HEK293 (cell line): ENCODE results near the gene SPOCK1.

Experiments
- CTCF ChIA-PET: fragments of 350-600 bp; formaldehyde crosslinking; extraction: SDS; loops from one replicate; lab custom pipeline; 2021; ENCODE audit warnings: antibody characterized with exemption; lab: Yijun Ruan, JAX
- POLR2A ChIA-PET: fragments of 300-600 bp; formaldehyde crosslinking; extraction: SDS; loops from one replicate; lab custom pipeline; 2020; ENCODE audit warnings: antibody characterized with exemption, inconsistent platforms; lab: Yijun Ruan, JAX
- H3K27ac ChIP-seq: fragments of 200-500 bp; sonication (Bioruptor generic); 2 replicates; pipeline ENCODE4 v1.5.1; 2014; ENCODE audit warnings: low read depth, low read length, control low read depth, inconsistent platforms; ENCODE audit errors: extremely low read depth
- H3K36me3 ChIP-seq, 2 experiments: fragments of 200-500 bp in 1 of 2; sonication (Bioruptor generic) in 1 of 2; 1 replicate in 1 of 2; 2 replicates in 1 of 2; pipeline ENCODE4 v1.5.1; 2014 to 2017; ENCODE audit warnings: inconsistent platforms in 2 of 2, low read length in 2 of 2; ENCODE audit not compliant: control insufficient read depth in 2 of 2, insufficient read depth in 1 of 2
- H3K4me1 ChIP-seq: fragments of 200-500 bp; sonication (Bioruptor generic); 2 replicates; pipeline ENCODE4 v1.5.1; 2014; ENCODE audit warnings: mild to moderate bottlenecking, low read length, inconsistent platforms; ENCODE audit not compliant: control insufficient read depth, insufficient read depth
- H3K4me3 ChIP-seq: 2 replicates; pipeline ENCODE4 v1.5.1; 2011; ENCODE audit warnings: low read depth, mild to moderate bottlenecking, control low read depth, low read length, moderate library complexity
- H3K9me3 ChIP-seq: fragments of 200-500 bp; sonication (Bioruptor generic); 2 replicates; pipeline ENCODE4 v1.5.1; 2014; ENCODE audit warnings: low read depth, low read length, inconsistent platforms; ENCODE audit not compliant: control insufficient read depth, insufficient read depth
- GFI1B ChIP-seq: fragments of 450-650 bp; formaldehyde crosslinking; IDR thresholded peaks from 2 replicates; pipeline ENCODE4 v1.5.1; 2016; ENCODE audit warnings: missing biosample characterization, missing genetic modification characterization
- GLIS2 ChIP-seq: fragments of 450-650 bp; formaldehyde crosslinking; IDR thresholded peaks from 2 replicates; pipeline ENCODE4 v1.5.1; 2016; ENCODE audit warnings: missing biosample characterization, missing genetic modification characterization
- HOXC10 ChIP-seq: sonication (generic); formaldehyde crosslinking; IDR thresholded peaks from 2 replicates; pipeline ENCODE4 v1.8.1; 2023; ENCODE audit warnings: mild to moderate bottlenecking, missing genetic modification reagents
- KLF16 ChIP-seq: fragments of 450-650 bp; formaldehyde crosslinking; IDR thresholded peaks from 2 replicates; pipeline ENCODE4 v1.5.1; 2017; ENCODE audit warnings: missing biosample characterization, missing genetic modification characterization
- KLF8 ChIP-seq: fragments of 450-650 bp; formaldehyde crosslinking; IDR thresholded peaks from 2 replicates; pipeline ENCODE4 v1.5.1; 2016; ENCODE audit warnings: missing biosample characterization, missing genetic modification characterization
- MEIS1 ChIP-seq: sonication (generic); formaldehyde crosslinking; IDR thresholded peaks from 2 replicates; pipeline ENCODE4 v1.8.1; 2022; ENCODE audit warnings: missing genetic modification reagents, mild to moderate bottlenecking, borderline replicate concordance
- OVOL3 ChIP-seq: fragments of 450-650 bp; formaldehyde crosslinking; IDR thresholded peaks from 2 replicates; pipeline ENCODE4 v1.5.1; 2016; ENCODE audit warnings: missing biosample characterization, missing genetic modification characterization
- PRDM1 ChIP-seq: fragments of 450-650 bp; formaldehyde crosslinking; IDR thresholded peaks from 2 replicates; pipeline ENCODE4; 2016; ENCODE audit warnings: missing biosample characterization, missing genetic modification characterization
- SP7 ChIP-seq: fragments of 450-650 bp; formaldehyde crosslinking; IDR thresholded peaks from 2 replicates; pipeline ENCODE4 v1.5.1; 2016; ENCODE audit warnings: missing biosample characterization, missing genetic modification characterization
- WT1 ChIP-seq: fragments of 450-650 bp; formaldehyde crosslinking; IDR thresholded peaks from 2 replicates; pipeline ENCODE4 v1.5.1; 2016; ENCODE audit warnings: missing biosample characterization, missing genetic modification characterization
- ZBTB17 ChIP-seq: fragments of 450-650 bp; formaldehyde crosslinking; IDR thresholded peaks from 2 replicates; pipeline ENCODE4 v1.5.1; 2016; ENCODE audit warnings: missing biosample characterization, missing genetic modification characterization
- ZFP3 ChIP-seq: fragments of 450-650 bp; formaldehyde crosslinking; IDR thresholded peaks from 2 replicates; pipeline ENCODE4 v1.5.1; 2016; ENCODE audit warnings: low read depth, missing biosample characterization, missing genetic modification characterization
- ZFP69B ChIP-seq: fragments of 450-650 bp; formaldehyde crosslinking; IDR thresholded peaks from 2 replicates; pipeline ENCODE4 v1.5.1; 2016; ENCODE audit warnings: missing biosample characterization, missing genetic modification characterization
- ZNF10 ChIP-seq: fragments of 450-650 bp; formaldehyde crosslinking; IDR thresholded peaks from 2 replicates; pipeline ENCODE4 v1.5.1; 2017; ENCODE audit warnings: missing biosample characterization, missing genetic modification characterization
- ZNF121 ChIP-seq: fragments of 450-650 bp; formaldehyde crosslinking; IDR thresholded peaks from 2 replicates; pipeline ENCODE4 v1.5.1; 2016; ENCODE audit warnings: missing biosample characterization, missing genetic modification characterization
- ZNF140 ChIP-seq: fragments of 450-650 bp; formaldehyde crosslinking; IDR thresholded peaks from 2 replicates; pipeline ENCODE4 v1.5.1; 2016; ENCODE audit warnings: missing biosample characterization, missing genetic modification characterization
- ZNF157 ChIP-seq: fragments of 450-650 bp; formaldehyde crosslinking; IDR thresholded peaks from 2 replicates; pipeline ENCODE4 v1.5.1; 2016; ENCODE audit warnings: missing biosample characterization, missing genetic modification characterization
- ZNF174 ChIP-seq: fragments of 450-650 bp; formaldehyde crosslinking; IDR thresholded peaks from 2 replicates; pipeline ENCODE4 v1.5.0; 2017; ENCODE audit warnings: missing biosample characterization, mild to moderate bottlenecking, missing genetic modification characterization
- ZNF302 ChIP-seq: fragments of 450-650 bp; formaldehyde crosslinking; IDR thresholded peaks from 2 replicates; pipeline ENCODE4 v1.5.1; 2016; ENCODE audit warnings: missing biosample characterization, missing genetic modification characterization, low read depth
- ZNF366 ChIP-seq: fragments of 450-650 bp; formaldehyde crosslinking; conservative IDR thresholded peaks from 2 replicates; pipeline ENCODE4 v1.5.1; 2016; ENCODE audit warnings: missing biosample characterization, missing genetic modification characterization
- ZNF391 ChIP-seq: fragments of 450-650 bp; formaldehyde crosslinking; IDR thresholded peaks from 2 replicates; pipeline ENCODE4 v1.5.1; 2016; ENCODE audit warnings: low read depth, missing biosample characterization, missing genetic modification characterization, borderline replicate concordance
- ZNF510 ChIP-seq: fragments of 450-650 bp; formaldehyde crosslinking; IDR thresholded peaks from 2 replicates; pipeline ENCODE4 v1.5.1; 2018; ENCODE audit warnings: mild to moderate bottlenecking, missing genetic modification characterization, missing biosample characterization; ENCODE audit not compliant: insufficient replicate concordance
- ZNF548 ChIP-seq: fragments of 450-650 bp; formaldehyde crosslinking; IDR thresholded peaks from 2 replicates; pipeline ENCODE4 v1.5.1; 2016; ENCODE audit warnings: missing biosample characterization, missing genetic modification characterization
- ZNF549 ChIP-seq: fragments of 450-650 bp; IDR thresholded peaks from 2 replicates; pipeline ENCODE4 v1.5.1; 2018; ENCODE audit warnings: missing biosample characterization, missing genetic modification characterization, mild to moderate bottlenecking, inconsistent platforms, moderate library complexity
- ZNF555 ChIP-seq: fragments of 450-650 bp; formaldehyde crosslinking; conservative IDR thresholded peaks from 2 replicates; pipeline ENCODE4 v1.5.1; 2017; ENCODE audit warnings: missing biosample characterization, mild to moderate bottlenecking, missing genetic modification characterization, inconsistent platforms
- ZNF560 ChIP-seq: fragments of 450-650 bp; formaldehyde crosslinking; IDR thresholded peaks from 2 replicates; pipeline ENCODE4 v1.5.1; 2017; ENCODE audit warnings: missing biosample characterization, missing genetic modification characterization, borderline replicate concordance
- ZNF571 ChIP-seq: fragments of 450-650 bp; formaldehyde crosslinking; IDR thresholded peaks from 2 replicates; pipeline ENCODE4 v1.5.0; 2017; ENCODE audit warnings: missing biosample characterization, missing genetic modification characterization
- ZNF654 ChIP-seq: fragments of 450-650 bp; formaldehyde crosslinking; IDR thresholded peaks from 2 replicates; pipeline ENCODE4 v1.5.1; 2016; ENCODE audit warnings: low read depth, missing biosample characterization, missing genetic modification characterization
- ZNF677 ChIP-seq: fragments of 450-650 bp; IDR thresholded peaks from 2 replicates; pipeline ENCODE4 v1.5.0; 2018; ENCODE audit warnings: missing biosample characterization, mild to moderate bottlenecking, missing genetic modification characterization, moderate library complexity
- ZNF777 ChIP-seq: fragments of 450-650 bp; formaldehyde crosslinking; IDR thresholded peaks from 2 replicates; pipeline ENCODE4 v1.5.1; 2017; ENCODE audit warnings: missing biosample characterization, missing genetic modification characterization, borderline replicate concordance
- ZNF792 ChIP-seq: fragments of 450-650 bp; formaldehyde crosslinking; IDR thresholded peaks from 2 replicates; pipeline ENCODE4 v1.5.1; 2016; ENCODE audit warnings: missing biosample characterization, missing genetic modification characterization
- ZNF830 ChIP-seq: fragments of 450-650 bp; IDR thresholded peaks from 2 replicates; pipeline ENCODE4 v1.5.0; 2018; ENCODE audit warnings: missing biosample characterization, missing genetic modification characterization, low read depth, mild to moderate bottlenecking, moderate library complexity
- ZSCAN23 ChIP-seq: fragments of 450-650 bp; formaldehyde crosslinking; IDR thresholded peaks from 2 replicates; pipeline ENCODE4 v1.5.1; 2016; ENCODE audit warnings: missing biosample characterization, missing genetic modification characterization
- ZSCAN30 ChIP-seq: fragments of 450-650 bp; IDR thresholded peaks from 2 replicates; pipeline ENCODE4 v1.5.1; 2018; ENCODE audit warnings: missing biosample characterization, mild to moderate bottlenecking, missing genetic modification characterization, moderate library complexity
- TF ChIP-seq, protein P1 (sequence below): IDR thresholded peaks from 2 replicates; pipeline ENCODE4 v1.6.1; 2011; ENCODE audit warnings: mild to moderate bottlenecking, low read depth, low read length, borderline replicate concordance
- TF ChIP-seq, protein P2 (sequence below): fragments of 450-650 bp; formaldehyde crosslinking; IDR thresholded peaks from 2 replicates; pipeline ENCODE4 v1.5.1; 2016; ENCODE audit warnings: missing biosample characterization, missing genetic modification characterization

The SPOCK1 gene

DNA sequence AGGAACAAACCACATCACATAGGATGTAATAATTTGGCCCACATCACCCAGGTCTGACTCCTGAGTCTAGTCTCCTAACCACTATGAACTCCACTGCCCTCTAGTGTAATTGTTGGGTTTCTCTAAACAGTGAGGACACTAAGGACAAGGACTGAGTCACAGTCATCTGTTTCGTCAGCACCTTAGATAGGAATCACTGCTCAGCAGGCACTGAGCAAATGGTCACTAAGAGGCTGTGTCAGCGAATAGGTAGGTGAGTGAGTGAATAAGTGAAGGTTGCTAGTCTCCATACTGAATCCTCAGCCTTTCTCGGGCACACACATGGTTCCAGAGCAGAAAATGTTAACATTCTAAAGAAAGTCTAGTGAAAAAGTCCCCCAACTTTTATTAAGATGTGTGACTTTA, 278.6 kb downstream of the SPOCK1 start (continued):
- TF ChIP-seq ZSCAN23 (tag by site-specific recombination) (no peak), SP7 (no peak), GFI1B (tag by site-specific recombination) (no peak), ZFP3 (tag by site-specific recombination) (no peak), PRDM1 (tag by site-specific recombination) (peak; percentile 55; the same call in 1 of the 2 replicates), HOXC10 (no peak), ZNF391 (tag by site-specific recombination) (no peak), ZNF510 (no peak), ZNF777 (tag by site-specific recombination) (no peak), MEIS1 (CRISPR knock-in tag) (no peak), ZNF121 (tag by site-specific recombination) (no peak), ZNF792 (tag by site-specific recombination) (no peak), ZNF174 (no peak), ZNF654 (tag by site-specific recombination) (peak; percentile 77), ZNF140 (no peak), ZBTB17 (no peak), ZNF571 (tag by site-specific recombination) (no peak), ZNF366 (tag by site-specific recombination) (no peak), ZNF560 (tag by site-specific recombination) (no peak), ZNF157 (no peak), ZNF10 (peak; percentile 50; the same call in 1 of the 2 replicates), OVOL3 (tag by site-specific recombination) (no peak)
- TF ChIP-seq, protein P1, sequence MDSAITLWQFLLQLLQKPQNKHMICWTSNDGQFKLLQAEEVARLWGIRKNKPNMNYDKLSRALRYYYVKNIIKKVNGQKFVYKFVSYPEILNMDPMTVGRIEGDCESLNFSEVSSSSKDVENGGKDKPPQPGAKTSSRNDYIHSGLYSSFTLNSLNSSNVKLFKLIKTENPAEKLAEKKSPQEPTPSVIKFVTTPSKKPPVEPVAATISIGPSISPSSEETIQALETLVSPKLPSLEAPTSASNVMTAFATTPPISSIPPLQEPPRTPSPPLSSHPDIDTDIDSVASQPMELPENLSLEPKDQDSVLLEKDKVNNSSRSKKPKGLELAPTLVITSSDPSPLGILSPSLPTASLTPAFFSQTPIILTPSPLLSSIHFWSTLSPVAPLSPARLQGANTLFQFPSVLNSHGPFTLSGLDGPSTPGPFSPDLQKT = no peak

DNA sequence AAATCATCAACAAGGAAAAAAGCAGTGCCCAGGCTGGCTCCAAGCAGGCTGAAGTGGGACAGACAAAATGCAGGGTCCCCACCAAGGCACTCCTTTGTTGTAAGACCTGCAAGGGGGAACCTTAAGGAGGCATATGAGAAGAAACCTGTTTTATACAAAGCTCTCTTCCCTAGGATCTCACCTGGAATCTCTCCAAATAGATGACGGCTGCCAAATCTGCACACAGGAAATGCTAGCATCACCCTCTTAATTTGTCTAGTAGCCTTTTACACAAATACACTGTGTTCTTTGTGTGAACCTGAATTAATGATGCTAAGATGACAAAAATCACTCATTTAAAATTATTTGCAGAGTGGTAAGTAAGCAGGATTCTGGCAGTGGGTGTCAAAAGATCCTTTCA, 280.2 kb downstream of the SPOCK1 start:
- POLR2A ChIA-PET = no interaction called here
- Histone ChIP-seq H3K4me1 (no peaks in the 10 kb centered on the region), H3K9me3 (no peaks in the 10 kb centered on the region), H3K27ac (no peak overlapping the region), H3K4me3 (no peak overlapping the region), H3K36me3 (no peaks in the 10 kb centered on the region)
- TF ChIP-seq ZNF302 (tag by site-specific recombination) (no peak), ZFP69B (no peak), ZNF555 (tag by site-specific recombination) (no peak), GLIS2 (no peak), ZNF548 (no peak)
- CTCF ChIA-PET = interaction anchor here (0.6 to 1.8 kb wide), 5 partner anchors 197 to 969 kb away, joined by 3 to 6 read pairs (median 4); no protein-coding TSS in a partner anchor

DNA sequence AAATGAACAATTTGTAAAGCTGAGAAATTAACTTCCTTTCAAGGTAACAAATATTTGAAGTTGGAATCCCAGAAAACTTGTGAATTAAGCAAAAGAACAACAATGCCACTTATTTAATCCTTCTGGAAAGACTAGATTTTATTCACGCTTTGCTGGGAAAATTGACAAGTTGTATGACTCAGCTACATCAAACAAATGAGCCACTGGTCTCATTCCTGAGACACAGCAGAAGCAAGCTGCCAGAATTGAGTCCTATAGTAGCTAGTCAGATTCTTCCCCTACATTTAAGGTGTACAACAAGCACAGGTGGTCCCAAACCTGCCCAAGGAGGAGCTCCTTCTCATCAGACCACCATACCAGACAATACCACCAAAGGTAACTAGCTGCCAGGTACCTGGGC, 280.7 kb downstream of the SPOCK1 start:
- Histone ChIP-seq H3K36me3 (no peaks in the 10 kb centered on the region), H3K27ac (no peak overlapping the region), H3K4me3 (no peak overlapping the region), H3K4me1 (no peaks in the 10 kb centered on the region), H3K9me3 (no peaks in the 10 kb centered on the region)
- TF ChIP-seq ZSCAN30 (tag by site-specific recombination) = no peak
- TF ChIP-seq ZNF549 = no peak
- TF ChIP-seq, protein P2, sequence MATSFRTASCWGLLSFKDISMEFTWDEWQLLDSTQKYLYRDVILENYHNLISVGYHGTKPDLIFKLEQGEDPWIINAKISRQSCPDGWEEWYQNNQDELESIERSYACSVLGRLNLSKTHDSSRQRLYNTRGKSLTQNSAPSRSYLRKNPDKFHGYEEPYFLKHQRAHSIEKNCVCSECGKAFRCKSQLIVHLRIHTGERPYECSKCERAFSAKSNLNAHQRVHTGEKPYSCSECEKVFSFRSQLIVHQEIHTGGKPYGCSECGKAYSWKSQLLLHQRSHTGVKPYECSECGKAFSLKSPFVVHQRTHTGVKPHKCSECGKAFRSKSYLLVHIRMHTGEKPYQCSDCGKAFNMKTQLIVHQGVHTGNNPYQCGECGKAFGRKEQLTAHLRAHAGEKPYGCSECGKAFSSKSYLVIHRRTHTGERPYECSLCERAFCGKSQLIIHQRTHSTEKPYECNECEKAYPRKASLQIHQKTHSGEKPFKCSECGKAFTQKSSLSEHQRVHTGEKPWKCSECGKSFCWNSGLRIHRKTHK = no peak
- no peak for TF ChIP-seq KLF16 (tag by site-specific recombination)
- TF ChIP-seq ZNF830 (tag by site-specific recombination) = no peak
- TF ChIP-seq WT1 = no peak
- TF ChIP-seq KLF8 = no peak
- no peak for TF ChIP-seq ZNF677 (tag by site-specific recombination)
- POLR2A ChIA-PET = no interaction called here
- CTCF ChIA-PET = interaction anchor here (0.6 to 1.8 kb wide), 3 partner anchors 276 to 969 kb away, joined by 4 to 6 read pairs (median 5); no protein-coding TSS in a partner anchor
